HepG2 (cell line): Measurements from ENCODE around the gene RABGEF1. TPM values are rescaled to one million over a fixed set of nuclear protein-coding genes. Genes with fewer than 3 reads are reported as not detected.

ENCODE experiments used
- ATF4 ChIP-seq, 2 experiments: fragments of 450-650 bp in 1 of 2; sonication (generic) in 1 of 2; formaldehyde crosslinking; IDR thresholded peaks; 2 replicates each; pipeline versions ENCODE4 v1.5.0 to v1.8.0; 2020 to 2022; ENCODE audit warnings: mild to moderate bottlenecking in 1 of 2, missing genetic modification reagents in 1 of 2
- BCL6 ChIP-seq: IDR thresholded peaks from 2 replicates; pipeline ENCODE4 v1.6.1; 2016; ENCODE audit warnings: missing genetic modification reagents, missing compliant biosample characterization
- DR1 ChIP-seq: sonication (generic); formaldehyde crosslinking; IDR thresholded peaks from 2 replicates; pipeline ENCODE4 v1.8.0; 2021; ENCODE audit warnings: mild to moderate bottlenecking, missing genetic modification reagents, inconsistent platforms
- PHF5A ChIP-seq: IDR thresholded peaks from one replicate; pipeline ENCODE4 v1.6.1; 2018; ENCODE audit warnings: low read depth, missing genetic modification reagents; ENCODE audit not compliant: unreplicated experiment
- STAG1 ChIP-seq: sonication (generic); formaldehyde crosslinking; IDR thresholded peaks from 2 replicates; pipeline ENCODE4 v1.4.0; 2020; ENCODE audit warnings: missing genetic modification reagents
- ZFP37 ChIP-seq: sonication (generic); formaldehyde crosslinking; IDR thresholded peaks from 2 replicates; pipeline ENCODE4 v1.4.0; 2020; ENCODE audit warnings: missing genetic modification reagents, borderline replicate concordance
- ZFP41 ChIP-seq: sonication (generic); formaldehyde crosslinking; IDR thresholded peaks from 2 replicates; pipeline ENCODE4 v1.4.0; 2020; ENCODE audit warnings: mild to moderate bottlenecking, missing genetic modification reagents, borderline replicate concordance
- ZFP82 ChIP-seq: sonication (generic); formaldehyde crosslinking; IDR thresholded peaks from 2 replicates; pipeline ENCODE4 v1.5.1; 2020; ENCODE audit warnings: mild to moderate bottlenecking, missing genetic modification reagents, borderline replicate concordance
- ZNF354B ChIP-seq: sonication (generic); formaldehyde crosslinking; IDR thresholded peaks from 2 replicates; pipeline ENCODE4 v1.8.0; 2022; ENCODE audit warnings: mild to moderate bottlenecking, missing genetic modification reagents
- ZNF614 ChIP-seq: IDR thresholded peaks from 2 replicates; pipeline ENCODE4 v1.6.1; 2018; ENCODE audit warnings: missing biosample characterization, missing genetic modification reagents, inconsistent platforms, borderline replicate concordance
- ZNF720 ChIP-seq: sonication (generic); formaldehyde crosslinking; IDR thresholded peaks from 2 replicates; pipeline ENCODE4 v1.4.0; 2020; ENCODE audit warnings: missing genetic modification reagents
- ZNF761 ChIP-seq: sonication (generic); formaldehyde crosslinking; conservative IDR thresholded peaks from 2 replicates; pipeline ENCODE4 v1.4.0; 2020; ENCODE audit warnings: mild to moderate bottlenecking, missing genetic modification reagents
- ZNF773 ChIP-seq: sonication (generic); formaldehyde crosslinking; IDR thresholded peaks from 2 replicates; pipeline ENCODE4 v1.4.0; 2020; ENCODE audit warnings: missing genetic modification reagents, borderline replicate concordance
- ZNF780A ChIP-seq: sonication (generic); formaldehyde crosslinking; IDR thresholded peaks from 2 replicates; pipeline ENCODE4 v1.8.0; 2022; ENCODE audit warnings: mild to moderate bottlenecking, missing genetic modification reagents, moderate library complexity
- ZSCAN12 ChIP-seq: sonication (generic); formaldehyde crosslinking; IDR thresholded peaks from 2 replicates; pipeline ENCODE4 v1.9.0; 2021; ENCODE audit warnings: mild to moderate bottlenecking, missing genetic modification reagents
- polyA plus RNA-seq, 8 experiments: library from polyadenylated mRNA; depleted of rRNA in 3 of 8; stranded (reverse) in 7 of 8; unstranded in 1 of 8; fragments of >200 nt; fragmentation: Illumina TruSeq in 4 of 8; extraction: Trizol in 4 of 8; gene quantifications; 2 replicates each; pipeline versions ENCODE4 v1.2.1 to v1.2.3, GENCODE V29; 2011 to 2016; ENCODE audit warnings: low read depth in 4 of 8, missing spikeins in 1 of 8, mixed read lengths in 1 of 8; ENCODE audit not compliant: insufficient read depth in 1 of 8
- total RNA-seq, 5 experiments: library from RNA; depleted of rRNA; stranded (reverse); fragments of >200 nt; fragmentation: Illumina TruSeq; extraction: Trizol; gene quantifications; 2 replicates each; pipeline ENCODE4 v1.2.3, GENCODE V29; 2016; ENCODE audit warnings: low read depth in 1 of 5
- TF ChIP-seq, protein P1 (sequence below), 2 experiments: fragments of 450-650 bp in 1 of 2; sonication (generic) in 1 of 2; formaldehyde crosslinking in 1 of 2; IDR thresholded peaks; 2 replicates each; pipeline versions ENCODE4 v1.6.1 to v1.8.0; 2016 to 2022; ENCODE audit warnings: antibody characterized with exemption in 1 of 2, mild to moderate bottlenecking in 1 of 2, missing genetic modification reagents in 1 of 2
- TF ChIP-seq, protein P2 (sequence below): sonication (generic); formaldehyde crosslinking; IDR thresholded peaks from 2 replicates; pipeline ENCODE4 v1.8.1; 2023; ENCODE audit warnings: mild to moderate bottlenecking, missing genetic modification reagents

The RABGEF1 gene
- total and polyA plus RNA-seq, 2 of the 13 experiments (the other 11 are each of a cell fraction or from before 2014, with no cell fraction given) = 22.7 to 35.3 TPM

DNA sequence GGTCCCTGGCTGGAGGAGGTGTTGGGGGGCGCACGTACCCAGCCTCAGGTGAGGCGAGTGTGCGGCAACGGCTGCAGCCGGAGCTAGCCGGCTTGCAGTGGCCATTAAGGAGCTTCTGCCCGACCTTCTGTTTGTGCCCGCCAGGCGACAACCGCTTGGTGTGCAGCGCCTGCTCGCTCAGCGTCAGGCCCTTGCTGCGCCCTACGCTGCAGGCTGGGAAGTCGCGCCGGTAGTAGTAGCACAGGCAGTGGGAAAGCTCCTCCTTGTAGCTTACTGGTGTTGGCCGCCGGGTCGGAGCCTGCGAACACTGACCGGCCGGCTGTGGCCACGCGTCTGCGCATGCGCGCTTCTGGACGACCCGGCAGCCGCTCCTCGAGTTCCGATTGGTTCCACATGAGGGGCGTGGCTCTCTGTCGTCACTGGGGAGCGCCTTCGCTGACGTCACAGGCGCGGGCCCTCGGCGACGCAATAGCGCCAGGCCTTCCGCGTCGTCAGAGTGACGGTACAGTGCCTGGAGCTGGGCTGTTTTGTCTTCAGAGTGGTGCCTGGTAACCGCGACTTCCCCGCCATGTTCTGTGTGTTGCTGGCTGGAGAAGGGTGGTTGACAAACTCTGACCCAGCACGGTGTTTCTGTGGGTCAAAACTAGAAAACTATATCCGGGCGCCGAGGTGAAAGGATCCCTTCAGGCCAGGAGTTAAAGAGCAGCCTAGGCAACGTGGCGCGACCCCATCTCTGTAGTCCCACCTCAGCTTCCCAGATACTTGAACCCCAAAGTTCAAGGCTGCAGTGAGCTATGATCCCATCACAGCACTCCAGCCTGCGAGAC is 104.2 kb downstream of the RABGEF1 start (continued):
- TF ChIP-seq ATF4 (CRISPR knock-in tag; IDR thresholded peaks at IDR 0.05) (peak in 1 of 2 experiments; percentile 90; a peak in 2 of 4 replicates), BCL6 (CRISPR knock-in tag) (peak; percentile 17; the same call in 1 of the 2 replicates), ZFP41 (CRISPR knock-in tag) (no peak), ZFP82 (CRISPR knock-in tag) (no peak), ZNF773 (CRISPR knock-in tag) (no peak), STAG1 (0 out of 2 replicates have a peak, but pooled peaks have one; percentile 10), ZNF780A (CRISPR knock-in tag) (no peak), DR1 (CRISPR knock-in tag) (peak; percentile 79; the same call in 1 of the 2 replicates), ZNF614 (CRISPR knock-in tag) (peak; percentile 51; the same call in 1 of the 2 replicates), ZNF720 (CRISPR knock-in tag) (no peak), ZNF761 (CRISPR knock-in tag) (no peak), ZSCAN12 (no peak), ZFP37 (CRISPR knock-in tag) (peak; percentile 45; the same call in 1 of the 2 replicates), PHF5A (CRISPR knock-in tag) (peak; percentile 51), ZNF354B (CRISPR knock-in tag) (no peak)
- TF ChIP-seq, protein P1, sequence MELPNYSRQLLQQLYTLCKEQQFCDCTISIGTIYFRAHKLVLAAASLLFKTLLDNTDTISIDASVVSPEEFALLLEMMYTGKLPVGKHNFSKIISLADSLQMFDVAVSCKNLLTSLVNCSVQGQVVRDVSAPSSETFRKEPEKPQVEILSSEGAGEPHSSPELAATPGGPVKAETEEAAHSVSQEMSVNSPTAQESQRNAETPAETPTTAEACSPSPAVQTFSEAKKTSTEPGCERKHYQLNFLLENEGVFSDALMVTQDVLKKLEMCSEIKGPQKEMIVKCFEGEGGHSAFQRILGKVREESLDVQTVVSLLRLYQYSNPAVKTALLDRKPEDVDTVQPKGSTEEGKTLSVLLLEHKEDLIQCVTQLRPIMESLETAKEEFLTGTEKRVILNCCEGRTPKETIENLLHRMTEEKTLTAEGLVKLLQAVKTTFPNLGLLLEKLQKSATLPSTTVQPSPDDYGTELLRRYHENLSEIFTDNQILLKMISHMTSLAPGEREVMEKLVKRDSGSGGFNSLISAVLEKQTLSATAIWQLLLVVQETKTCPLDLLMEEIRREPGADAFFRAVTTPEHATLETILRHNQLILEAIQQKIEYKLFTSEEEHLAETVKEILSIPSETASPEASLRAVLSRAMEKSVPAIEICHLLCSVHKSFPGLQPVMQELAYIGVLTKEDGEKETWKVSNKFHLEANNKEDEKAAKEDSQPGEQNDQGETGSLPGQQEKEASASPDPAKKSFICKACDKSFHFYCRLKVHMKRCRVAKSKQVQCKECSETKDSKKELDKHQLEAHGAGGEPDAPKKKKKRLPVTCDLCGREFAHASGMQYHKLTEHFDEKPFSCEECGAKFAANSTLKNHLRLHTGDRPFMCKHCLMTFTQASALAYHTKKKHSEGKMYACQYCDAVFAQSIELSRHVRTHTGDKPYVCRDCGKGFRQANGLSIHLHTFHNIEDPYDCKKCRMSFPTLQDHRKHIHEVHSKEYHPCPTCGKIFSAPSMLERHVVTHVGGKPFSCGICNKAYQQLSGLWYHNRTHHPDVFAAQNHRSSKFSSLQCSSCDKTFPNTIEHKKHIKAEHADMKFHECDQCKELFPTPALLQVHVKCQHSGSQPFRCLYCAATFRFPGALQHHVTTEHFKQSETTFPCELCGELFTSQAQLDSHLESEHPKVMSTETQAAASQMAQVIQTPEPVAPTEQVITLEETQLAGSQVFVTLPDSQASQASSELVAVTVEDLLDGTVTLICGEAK (IDR thresholded peaks at IDR 0.05) = no peak
- TF ChIP-seq, protein P1 (CRISPR knock-in tag; IDR thresholded peaks at IDR 0.05) = peak; percentile 57; the same call in 1 of the 2 replicates
- TF ChIP-seq, protein P2, sequence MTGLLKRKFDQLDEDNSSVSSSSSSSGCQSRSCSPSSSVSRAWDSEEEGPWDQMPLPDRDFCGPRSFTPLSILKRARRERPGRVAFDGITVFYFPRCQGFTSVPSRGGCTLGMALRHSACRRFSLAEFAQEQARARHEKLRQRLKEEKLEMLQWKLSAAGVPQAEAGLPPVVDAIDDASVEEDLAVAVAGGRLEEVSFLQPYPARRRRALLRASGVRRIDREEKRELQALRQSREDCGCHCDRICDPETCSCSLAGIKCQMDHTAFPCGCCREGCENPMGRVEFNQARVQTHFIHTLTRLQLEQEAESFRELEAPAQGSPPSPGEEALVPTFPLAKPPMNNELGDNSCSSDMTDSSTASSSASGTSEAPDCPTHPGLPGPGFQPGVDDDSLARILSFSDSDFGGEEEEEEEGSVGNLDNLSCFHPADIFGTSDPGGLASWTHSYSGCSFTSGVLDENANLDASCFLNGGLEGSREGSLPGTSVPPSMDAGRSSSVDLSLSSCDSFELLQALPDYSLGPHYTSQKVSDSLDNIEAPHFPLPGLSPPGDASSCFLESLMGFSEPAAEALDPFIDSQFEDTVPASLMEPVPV (CRISPR knock-in tag) = no peak
